ENCODE measurements around the gene TRIM41. TPM values are rescaled to one million over a fixed set of nuclear protein-coding genes. Genes with fewer than 3 reads are reported as not detected.
A peak's percentile ranks its signal among the peaks of the same experiment; 100 is the strongest.

Gene TRIM41
- total and polyA plus RNA-seq, 2 of the 13 experiments (the other 11 are each of a cell fraction or from before 2014, with no cell fraction given), result 10.2 to 16.7 TPM

DNA sequence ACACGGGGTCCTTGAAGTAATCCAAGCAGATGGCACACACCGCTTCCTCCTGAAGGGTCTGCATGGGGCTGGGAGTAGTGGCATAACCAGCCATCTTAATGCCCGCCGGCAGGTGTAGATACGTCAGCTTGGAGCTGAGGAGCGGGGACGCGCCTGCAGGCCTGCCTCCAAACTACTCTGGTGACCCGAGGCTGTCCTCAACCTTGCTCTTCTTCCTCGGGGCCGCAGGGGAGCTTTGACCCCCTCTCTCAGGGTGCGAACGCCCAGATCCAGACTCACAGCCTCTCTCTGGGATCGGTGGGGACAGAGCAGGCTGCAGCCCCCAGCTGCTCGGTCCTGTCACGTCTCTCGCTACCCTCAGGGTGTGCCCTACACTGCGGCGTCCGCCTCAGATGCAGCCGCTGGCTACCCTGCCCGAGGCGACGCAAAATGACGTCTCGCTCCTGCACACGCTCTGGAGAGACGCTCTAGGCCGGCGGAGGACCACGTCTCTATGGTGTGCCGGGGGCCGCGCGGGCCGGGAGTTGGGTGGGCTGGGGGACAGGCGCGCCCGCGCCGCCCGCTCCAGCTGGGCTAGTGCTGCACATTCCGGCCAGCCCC lies 37.7 kb downstream of the TRIM41 start, which contains the start of gene TRIM52 (continued):
- TF ChIP-seq, protein P1, sequence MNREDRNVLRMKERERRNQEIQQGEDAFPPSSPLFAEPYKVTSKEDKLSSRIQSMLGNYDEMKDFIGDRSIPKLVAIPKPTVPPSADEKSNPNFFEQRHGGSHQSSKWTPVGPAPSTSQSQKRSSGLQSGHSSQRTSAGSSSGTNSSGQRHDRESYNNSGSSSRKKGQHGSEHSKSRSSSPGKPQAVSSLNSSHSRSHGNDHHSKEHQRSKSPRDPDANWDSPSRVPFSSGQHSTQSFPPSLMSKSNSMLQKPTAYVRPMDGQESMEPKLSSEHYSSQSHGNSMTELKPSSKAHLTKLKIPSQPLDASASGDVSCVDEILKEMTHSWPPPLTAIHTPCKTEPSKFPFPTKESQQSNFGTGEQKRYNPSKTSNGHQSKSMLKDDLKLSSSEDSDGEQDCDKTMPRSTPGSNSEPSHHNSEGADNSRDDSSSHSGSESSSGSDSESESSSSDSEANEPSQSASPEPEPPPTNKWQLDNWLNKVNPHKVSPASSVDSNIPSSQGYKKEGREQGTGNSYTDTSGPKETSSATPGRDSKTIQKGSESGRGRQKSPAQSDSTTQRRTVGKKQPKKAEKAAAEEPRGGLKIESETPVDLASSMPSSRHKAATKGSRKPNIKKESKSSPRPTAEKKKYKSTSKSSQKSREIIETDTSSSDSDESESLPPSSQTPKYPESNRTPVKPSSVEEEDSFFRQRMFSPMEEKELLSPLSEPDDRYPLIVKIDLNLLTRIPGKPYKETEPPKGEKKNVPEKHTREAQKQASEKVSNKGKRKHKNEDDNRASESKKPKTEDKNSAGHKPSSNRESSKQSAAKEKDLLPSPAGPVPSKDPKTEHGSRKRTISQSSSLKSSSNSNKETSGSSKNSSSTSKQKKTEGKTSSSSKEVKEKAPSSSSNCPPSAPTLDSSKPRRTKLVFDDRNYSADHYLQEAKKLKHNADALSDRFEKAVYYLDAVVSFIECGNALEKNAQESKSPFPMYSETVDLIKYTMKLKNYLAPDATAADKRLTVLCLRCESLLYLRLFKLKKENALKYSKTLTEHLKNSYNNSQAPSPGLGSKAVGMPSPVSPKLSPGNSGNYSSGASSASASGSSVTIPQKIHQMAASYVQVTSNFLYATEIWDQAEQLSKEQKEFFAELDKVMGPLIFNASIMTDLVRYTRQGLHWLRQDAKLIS (CRISPR knock-in tag; IDR thresholded peaks at IDR 0.05), result no peak
- TF ChIP-seq SSRP1 (CRISPR knock-in tag; IDR thresholded peaks at IDR 0.05), result no peak; the same call in none of the 2 replicates
- 0 out of 2 replicates have a peak, but pooled peaks have one; percentile 7 for TF ChIP-seq ZFP82 (CRISPR knock-in tag; IDR thresholded peaks at IDR 0.05; ENCODE audit: borderline replicate concordance)
- no peak for TF ChIP-seq FOXC1 (CRISPR knock-in tag; IDR thresholded peaks at IDR 0.05; ENCODE audit: borderline replicate concordance)
- peak; percentile 85; the same call in 1 of the 2 replicates for TF ChIP-seq MIER3 (CRISPR knock-in tag; IDR thresholded peaks at IDR 0.05; ENCODE audit: borderline replicate concordance)
- TF ChIP-seq, protein P2, sequence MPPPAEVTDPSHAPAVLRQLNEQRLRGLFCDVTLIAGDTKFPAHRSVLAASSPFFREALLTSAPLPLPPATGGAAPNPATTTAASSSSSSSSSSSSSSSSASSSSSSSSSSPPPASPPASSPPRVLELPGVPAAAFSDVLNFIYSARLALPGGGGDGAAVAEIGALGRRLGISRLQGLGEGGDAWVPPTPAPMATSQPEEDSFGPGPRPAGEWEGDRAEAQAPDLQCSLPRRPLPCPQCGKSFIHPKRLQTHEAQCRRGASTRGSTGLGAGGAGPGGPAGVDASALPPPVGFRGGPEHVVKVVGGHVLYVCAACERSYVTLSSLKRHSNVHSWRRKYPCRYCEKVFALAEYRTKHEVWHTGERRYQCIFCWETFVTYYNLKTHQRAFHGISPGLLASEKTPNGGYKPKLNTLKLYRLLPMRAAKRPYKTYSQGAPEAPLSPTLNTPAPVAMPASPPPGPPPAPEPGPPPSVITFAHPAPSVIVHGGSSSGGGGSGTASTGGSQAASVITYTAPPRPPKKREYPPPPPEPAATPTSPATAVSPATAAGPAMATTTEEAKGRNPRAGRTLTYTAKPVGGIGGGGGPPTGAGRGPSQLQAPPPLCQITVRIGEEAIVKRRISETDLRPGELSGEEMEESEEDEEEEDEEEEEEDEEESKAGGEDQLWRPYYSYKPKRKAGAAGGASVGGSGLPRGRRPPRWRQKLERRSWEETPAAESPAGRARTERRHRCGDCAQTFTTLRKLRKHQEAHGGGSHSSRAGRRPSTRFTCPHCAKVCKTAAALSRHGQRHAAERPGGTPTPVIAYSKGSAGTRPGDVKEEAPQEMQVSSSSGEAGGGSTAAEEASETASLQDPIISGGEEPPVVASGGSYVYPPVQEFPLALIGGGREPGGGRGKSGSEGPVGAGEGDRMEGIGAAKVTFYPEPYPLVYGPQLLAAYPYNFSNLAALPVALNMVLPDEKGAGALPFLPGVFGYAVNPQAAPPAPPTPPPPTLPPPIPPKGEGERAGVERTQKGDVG (CRISPR knock-in tag; IDR thresholded peaks at IDR 0.05; ENCODE audit: borderline replicate concordance), result no peak
- TF ChIP-seq, protein P3, sequence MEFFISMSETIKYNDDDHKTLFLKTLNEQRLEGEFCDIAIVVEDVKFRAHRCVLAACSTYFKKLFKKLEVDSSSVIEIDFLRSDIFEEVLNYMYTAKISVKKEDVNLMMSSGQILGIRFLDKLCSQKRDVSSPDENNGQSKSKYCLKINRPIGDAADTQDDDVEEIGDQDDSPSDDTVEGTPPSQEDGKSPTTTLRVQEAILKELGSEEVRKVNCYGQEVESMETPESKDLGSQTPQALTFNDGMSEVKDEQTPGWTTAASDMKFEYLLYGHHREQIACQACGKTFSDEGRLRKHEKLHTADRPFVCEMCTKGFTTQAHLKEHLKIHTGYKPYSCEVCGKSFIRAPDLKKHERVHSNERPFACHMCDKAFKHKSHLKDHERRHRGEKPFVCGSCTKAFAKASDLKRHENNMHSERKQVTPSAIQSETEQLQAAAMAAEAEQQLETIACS (CRISPR knock-in tag; IDR thresholded peaks at IDR 0.05), result peak; percentile 69; the same call in 1 of the 2 replicates
- peak; percentile 91; the same call in 1 of the 2 replicates for TF ChIP-seq RBFOX2 (IDR thresholded peaks at IDR 0.05; ENCODE audit: low read depth, low read length)
- TF ChIP-seq CREB1 (IDR thresholded peaks at IDR 0.05), result peak; percentile 93
- peak; percentile 97 for TF ChIP-seq CREB1 (CRISPR knock-in tag; IDR thresholded peaks at IDR 0.05)
- TF ChIP-seq KLF12 (CRISPR knock-in tag; IDR thresholded peaks at IDR 0.05; ENCODE audit: borderline replicate concordance), result no peak
- TF ChIP-seq, protein P4, sequence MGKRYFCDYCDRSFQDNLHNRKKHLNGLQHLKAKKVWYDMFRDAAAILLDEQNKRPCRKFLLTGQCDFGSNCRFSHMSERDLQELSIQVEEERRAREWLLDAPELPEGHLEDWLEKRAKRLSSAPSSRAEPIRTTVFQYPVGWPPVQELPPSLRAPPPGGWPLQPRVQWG (CRISPR knock-in tag; IDR thresholded peaks at IDR 0.05; ENCODE audit: borderline replicate concordance, low read depth), result 0 out of 2 replicates have a peak, but pooled peaks have one; percentile 8
- TF ChIP-seq, protein P5, sequence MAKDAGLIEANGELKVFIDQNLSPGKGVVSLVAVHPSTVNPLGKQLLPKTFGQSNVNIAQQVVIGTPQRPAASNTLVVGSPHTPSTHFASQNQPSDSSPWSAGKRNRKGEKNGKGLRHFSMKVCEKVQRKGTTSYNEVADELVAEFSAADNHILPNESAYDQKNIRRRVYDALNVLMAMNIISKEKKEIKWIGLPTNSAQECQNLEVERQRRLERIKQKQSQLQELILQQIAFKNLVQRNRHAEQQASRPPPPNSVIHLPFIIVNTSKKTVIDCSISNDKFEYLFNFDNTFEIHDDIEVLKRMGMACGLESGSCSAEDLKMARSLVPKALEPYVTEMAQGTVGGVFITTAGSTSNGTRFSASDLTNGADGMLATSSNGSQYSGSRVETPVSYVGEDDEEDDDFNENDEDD (CRISPR knock-in tag; IDR thresholded peaks at IDR 0.05; ENCODE audit: borderline replicate concordance), result peak; percentile 59; the same call in 1 of the 2 replicates
- peak; percentile 56; the same call in 1 of the 2 replicates for TF ChIP-seq ZNF589 (CRISPR knock-in tag; conservative IDR thresholded peaks at IDR 0.05)
- TF ChIP-seq GATA4 (IDR thresholded peaks at IDR 0.05; ENCODE audit: borderline replicate concordance, low read depth), result peak; percentile 64; the same call in 1 of the 2 replicates
- TF ChIP-seq KAT7 (CRISPR knock-in tag; IDR thresholded peaks at IDR 0.05; ENCODE audit: borderline replicate concordance), result peak; percentile 39; the same call in 1 of the 2 replicates
- no peak for TF ChIP-seq ZNF333 (CRISPR knock-in tag; IDR thresholded peaks at IDR 0.05; ENCODE audit: borderline replicate concordance)
- peak; percentile 68 for TF ChIP-seq SALL1 (CRISPR knock-in tag; IDR thresholded peaks at IDR 0.05)
- peak; percentile 68; the same call in 1 of the 2 replicates for TF ChIP-seq ZMYM4 (CRISPR knock-in tag; IDR thresholded peaks at IDR 0.05)
- no peak for TF ChIP-seq ZNF878 (CRISPR knock-in tag; IDR thresholded peaks at IDR 0.05)
